ENCODE data around the gene CYB561A3.

GRCh38 chr11:61340979-61341378 lies 20.7 kb downstream of the CYB561A3 start:
- TF ChIP-seq CTCF (IDR thresholded peaks at IDR 0.05) (no peak), POLR2A (IDR thresholded peaks at IDR 0.05) (no peak)
